ENCODE data around the gene CCSER1.

Gene CCSER1

DNA sequence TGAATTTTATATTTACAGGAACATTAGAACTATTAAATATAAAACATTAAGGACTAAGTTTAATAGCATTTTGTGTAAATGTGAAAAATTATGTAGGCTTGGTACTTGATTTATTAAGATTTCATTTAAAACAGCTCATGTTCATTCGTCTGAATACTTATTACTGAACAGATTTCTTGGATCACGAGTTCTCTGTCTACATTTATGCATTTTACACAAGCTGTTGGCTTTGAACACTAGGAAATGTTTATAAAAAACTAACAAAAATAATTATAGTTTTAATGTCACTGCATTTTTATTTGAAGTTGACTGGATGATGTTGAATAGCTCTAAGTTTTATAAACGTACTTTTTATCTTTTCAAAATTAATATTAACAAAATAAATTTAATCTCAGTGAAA is 888.7 kb downstream of the CCSER1 start:
- H3K4me2 ChIP-seq (ENCODE audit: low read length): no peak overlapping the region
- no peak overlapping the region for H3K27ac ChIP-seq (ENCODE audit: low read depth, low read length)
- H3K27me3 ChIP-seq (ENCODE audit: control insufficient read depth, low read length): no peaks in the 10 kb centered on the region
- H3K79me2 ChIP-seq (ENCODE audit: control insufficient read depth, low read length): no peaks in the 10 kb centered on the region
- no peaks in the 10 kb centered on the region for H3K36me3 ChIP-seq (ENCODE audit: control insufficient read depth, low read length)
- no peak for TF ChIP-seq EZH2phosphoT487 (IDR thresholded peaks at IDR 0.05; ENCODE audit: borderline replicate concordance, low read length)
- TF ChIP-seq, protein P1, sequence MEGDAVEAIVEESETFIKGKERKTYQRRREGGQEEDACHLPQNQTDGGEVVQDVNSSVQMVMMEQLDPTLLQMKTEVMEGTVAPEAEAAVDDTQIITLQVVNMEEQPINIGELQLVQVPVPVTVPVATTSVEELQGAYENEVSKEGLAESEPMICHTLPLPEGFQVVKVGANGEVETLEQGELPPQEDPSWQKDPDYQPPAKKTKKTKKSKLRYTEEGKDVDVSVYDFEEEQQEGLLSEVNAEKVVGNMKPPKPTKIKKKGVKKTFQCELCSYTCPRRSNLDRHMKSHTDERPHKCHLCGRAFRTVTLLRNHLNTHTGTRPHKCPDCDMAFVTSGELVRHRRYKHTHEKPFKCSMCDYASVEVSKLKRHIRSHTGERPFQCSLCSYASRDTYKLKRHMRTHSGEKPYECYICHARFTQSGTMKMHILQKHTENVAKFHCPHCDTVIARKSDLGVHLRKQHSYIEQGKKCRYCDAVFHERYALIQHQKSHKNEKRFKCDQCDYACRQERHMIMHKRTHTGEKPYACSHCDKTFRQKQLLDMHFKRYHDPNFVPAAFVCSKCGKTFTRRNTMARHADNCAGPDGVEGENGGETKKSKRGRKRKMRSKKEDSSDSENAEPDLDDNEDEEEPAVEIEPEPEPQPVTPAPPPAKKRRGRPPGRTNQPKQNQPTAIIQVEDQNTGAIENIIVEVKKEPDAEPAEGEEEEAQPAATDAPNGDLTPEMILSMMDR (IDR thresholded peaks at IDR 0.05; ENCODE audit: low read depth, low read length, poor library complexity, severe bottlenecking): no peak
- H3K4me3 ChIP-seq (ENCODE audit: low read length): no peak overlapping the region
- no peaks in the 10 kb centered on the region for H4K20me1 ChIP-seq (ENCODE audit: control insufficient read depth, insufficient read depth, low read depth, low read length)
- peaks cover 4% of the 10 kb centered on the region; the same call in 1 of the 2 replicates for H3K9me3 ChIP-seq (ENCODE audit: control insufficient read depth, insufficient read depth, low read length)
- no peaks in the 10 kb centered on the region for H3K9me2 ChIP-seq (replicated peaks; ENCODE audit: control insufficient read depth, low read length)
- no peaks in the 10 kb centered on the region for H3F3A ChIP-seq (ENCODE audit: control insufficient read depth, insufficient read depth)
- H3K4me1 ChIP-seq (ENCODE audit: control insufficient read depth, low read length): no peaks in the 10 kb centered on the region

DNA sequence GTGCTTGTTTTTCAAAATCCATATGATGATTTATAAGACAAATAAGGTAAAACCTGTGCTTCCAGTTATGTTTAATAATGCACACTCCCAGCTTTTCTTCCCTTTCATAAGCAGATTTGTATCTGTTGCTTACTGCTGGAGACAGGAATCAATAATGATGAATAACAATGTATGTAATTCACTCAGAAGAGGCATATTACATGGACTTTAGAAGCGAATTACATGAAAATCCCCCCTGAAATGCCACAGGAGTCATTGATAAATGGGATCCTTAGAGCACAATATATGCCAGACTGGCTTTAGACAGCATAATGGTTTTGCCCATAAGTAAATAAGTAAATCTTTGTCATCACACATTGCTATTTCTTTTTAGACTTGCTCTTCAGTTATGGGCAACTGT is 892.3 kb downstream of the CCSER1 start:
- no peak for TF ChIP-seq EZH2phosphoT487 (IDR thresholded peaks at IDR 0.05; ENCODE audit: borderline replicate concordance, low read length)
- TF ChIP-seq, protein P1 (IDR thresholded peaks at IDR 0.05; ENCODE audit: low read depth, low read length, poor library complexity, severe bottlenecking): no peak
- no peak overlapping the region for H3K4me2 ChIP-seq (ENCODE audit: low read length)
- H3K27me3 ChIP-seq (ENCODE audit: control insufficient read depth, low read length): no peaks in the 10 kb centered on the region
- no peaks in the 10 kb centered on the region for H3K36me3 ChIP-seq (ENCODE audit: control insufficient read depth, low read length)
- no peaks in the 10 kb centered on the region for H3K4me1 ChIP-seq (ENCODE audit: control insufficient read depth, low read length)
- H3K9me3 ChIP-seq (ENCODE audit: control insufficient read depth, insufficient read depth, low read length): no peaks in the 10 kb centered on the region
- no peaks in the 10 kb centered on the region for H4K20me1 ChIP-seq (ENCODE audit: control insufficient read depth, insufficient read depth, low read depth, low read length)
- no peak overlapping the region for H3K27ac ChIP-seq (ENCODE audit: low read depth, low read length)
- no peak overlapping the region for H3K4me3 ChIP-seq (ENCODE audit: low read length)
- H3K79me2 ChIP-seq (ENCODE audit: control insufficient read depth, low read length): no peaks in the 10 kb centered on the region
- H3F3A ChIP-seq (ENCODE audit: control insufficient read depth, insufficient read depth): no peaks in the 10 kb centered on the region
- H3K9me2 ChIP-seq (replicated peaks; ENCODE audit: control insufficient read depth, low read length): no peaks in the 10 kb centered on the region

DNA sequence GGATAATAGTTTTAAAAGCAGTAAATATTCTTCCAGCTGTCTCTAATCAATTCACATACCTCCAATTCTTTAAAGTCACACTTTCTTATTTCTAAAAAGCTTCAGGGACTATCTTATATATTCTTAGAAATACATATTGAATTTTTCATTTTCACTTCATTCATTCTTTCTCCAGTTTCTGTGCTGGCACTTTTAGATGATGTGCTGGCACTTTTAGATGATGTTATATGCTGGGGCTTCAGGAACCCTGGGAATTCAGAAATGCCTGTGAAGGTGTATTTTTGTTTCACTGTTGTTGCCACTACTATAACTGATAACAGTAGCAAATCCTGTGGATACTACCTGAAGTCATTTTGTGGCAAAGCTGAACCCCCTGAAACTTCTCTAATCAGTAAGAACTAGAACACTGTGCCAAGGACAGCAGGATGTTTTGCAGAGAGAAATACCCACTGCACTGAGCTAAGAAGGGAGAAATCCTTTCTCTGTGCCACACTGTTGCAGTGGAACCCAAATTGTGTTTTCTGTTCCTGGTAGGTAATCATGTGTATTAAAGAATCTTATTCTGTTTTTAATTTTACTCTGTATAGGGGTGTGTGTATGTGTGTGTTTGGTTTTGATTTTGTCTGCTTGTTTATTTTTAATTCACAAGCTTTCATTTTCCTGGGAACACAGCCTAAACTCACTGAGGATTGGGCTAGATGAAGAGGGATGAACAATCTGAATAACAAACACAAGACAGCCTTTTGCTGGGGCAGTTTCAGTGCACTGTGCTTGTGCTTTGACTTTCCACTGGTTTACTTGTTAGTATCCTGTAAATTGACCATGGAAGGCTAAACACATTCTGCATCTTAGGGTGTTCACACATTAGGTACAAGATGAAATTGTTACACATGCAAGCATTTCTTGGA is 898.3 kb downstream of the CCSER1 start:
- Histone ChIP-seq H3K4me3 (ENCODE audit: low read length) (no peak overlapping the region), H3K4me2 (ENCODE audit: low read length) (no peak overlapping the region), H3K27ac (ENCODE audit: low read depth, low read length) (no peak overlapping the region)

More for the DNA sequence above, 898.3 kb downstream of the CCSER1 start:
- no peaks in the 10 kb centered on the region for H3K27me3 ChIP-seq (ENCODE audit: control insufficient read depth, low read length)
- H3K9me2 ChIP-seq (replicated peaks; ENCODE audit: control insufficient read depth, low read length): no peaks in the 10 kb centered on the region
- no peaks in the 10 kb centered on the region for H4K20me1 ChIP-seq (ENCODE audit: control insufficient read depth, insufficient read depth, low read depth, low read length)
- no peaks in the 10 kb centered on the region for H3K36me3 ChIP-seq (ENCODE audit: control insufficient read depth, low read length)
- TF ChIP-seq, protein P1 (IDR thresholded peaks at IDR 0.05; ENCODE audit: low read depth, low read length, poor library complexity, severe bottlenecking): no peak
- no peak for TF ChIP-seq EZH2phosphoT487 (IDR thresholded peaks at IDR 0.05; ENCODE audit: borderline replicate concordance, low read length)
- H3K4me1 ChIP-seq (ENCODE audit: control insufficient read depth, low read length): no peaks in the 10 kb centered on the region
- H3K79me2 ChIP-seq (ENCODE audit: control insufficient read depth, low read length): no peaks in the 10 kb centered on the region
- no peaks in the 10 kb centered on the region for H3F3A ChIP-seq (ENCODE audit: control insufficient read depth, insufficient read depth)
- H3K9me3 ChIP-seq (ENCODE audit: control insufficient read depth, insufficient read depth, low read length): no peaks in the 10 kb centered on the region
